GM20431 (cell line): ENCODE data around the gene FAM240A.

Experiments
- in situ Hi-C: fragments of 300-500 bp; cut with MseI, MboI; formaldehyde crosslinking; loops from one replicate; pipeline ENCODE4 v1.15.0; 2020; ENCODE audit warnings: low sequenced_read_pairs; ENCODE audit not compliant: unreplicated experiment

FAM240A gene

GRCh38 chr3:46670000-46670890 is 57.9 kb downstream of the FAM240A start:
- in situ Hi-C loops: no loop called here

- in situ Hi-C loops: no loop called here
Observed at GRCh38 chr3:46670891-46671427, 58.6 kb downstream of the FAM240A start.

- in situ Hi-C loops: no loop called here
Observed at GRCh38 chr3:46671541-46672348, 59.4 kb downstream of the FAM240A start.

- in situ Hi-C loops: no loop called here
Observed at GRCh38 chr3:46672349-46672695, 60.0 kb downstream of the FAM240A start.

GRCh38 chr3:46673151-46674030 is 61.1 kb downstream of the FAM240A start:
- in situ Hi-C loops: no loop called here

GRCh38 chr3:46674031-46674845 is 61.9 kb downstream of the FAM240A start:
- in situ Hi-C loops: no loop called here

- in situ Hi-C loops: no loop called here
Observed at GRCh38 chr3:46675426-46675825, 63.1 kb downstream of the FAM240A start.
